Measurements from ENCODE around the gene MMP14.
"Not testable (repeated sequence)": the region's sequence is repeated elsewhere in the genome, so short reads cannot be mapped to it uniquely, and the experiment has no call there.

Gene MMP14

GRCh38 chr14:22814941-22815713 lies 21.3 kb upstream of the MMP14 start, which contains the start of gene SLC7A7:
Gene SLC7A7 (minus strand): TSS chr14:22815435. CDS start chr14:22813398, 2,037 bp downstream.
- no peak for DNase-seq (ENCODE audit: low spot score)

GRCh38 chr14:22819151-22819988 lies 17.0 kb upstream of the MMP14 start:
- no peak for DNase-seq (ENCODE audit: low spot score)

GRCh38 chr14:22820731-22821130 lies 15.7 kb upstream of the MMP14 start:
- DNase-seq (ENCODE audit: low spot score), result no peak

- DNase-seq (ENCODE audit: low spot score), result no peak
Measured at GRCh38 chr14:22821193-22822015, 15.0 kb upstream of the MMP14 start.

GRCh38 chr14:22822016-22822570 lies 14.3 kb upstream of the MMP14 start:
- DNase-seq (ENCODE audit: low spot score), result no peak

GRCh38 chr14:22822571-22823098 lies 13.8 kb upstream of the MMP14 start:
- peak; percentile 64 for DNase-seq (ENCODE audit: low spot score)

GRCh38 chr14:22824711-22825359 lies 11.6 kb upstream of the MMP14 start:
- no peak for DNase-seq (ENCODE audit: low spot score)

- DNase-seq (ENCODE audit: low spot score), result not testable (repeated sequence)
Measured at GRCh38 chr14:22829076-22829660, 7.2 kb upstream of the MMP14 start.

- peak; percentile 92 for DNase-seq (ENCODE audit: low spot score)
Measured at GRCh38 chr14:22829661-22830442, 6.5 kb upstream of the MMP14 start, which contains the start of gene MRPL52. Gene MRPL52 (plus strand): TSS chr14:22829887. CDS start chr14:22829913, 26 bp downstream.

GRCh38 chr14:22830443-22831010 lies 5.9 kb upstream of the MMP14 start:
- DNase-seq (ENCODE audit: low spot score), result no peak

- DNase-seq (ENCODE audit: low spot score), result no peak
Measured at GRCh38 chr14:22835505-22835904, 880 bp upstream of the MMP14 start.

GRCh38 chr14:22837114-22837749 lies 847 bp downstream of the MMP14 start:
- no peak for DNase-seq (ENCODE audit: low spot score)

- DNase-seq (ENCODE audit: low spot score), result no peak
Measured at GRCh38 chr14:22837750-22838538, 1.6 kb downstream of the MMP14 start.

- no peak for DNase-seq (ENCODE audit: low spot score)
Measured at GRCh38 chr14:22838631-22839041, 2.3 kb downstream of the MMP14 start.

GRCh38 chr14:22839159-22839779 lies 2.9 kb downstream of the MMP14 start:
- DNase-seq (ENCODE audit: low spot score), result no peak

- no peak for DNase-seq (ENCODE audit: low spot score)
Measured at GRCh38 chr14:22841311-22841710, 4.9 kb downstream of the MMP14 start.

- DNase-seq (ENCODE audit: low spot score), result no peak
Measured at GRCh38 chr14:22841769-22842168, 5.4 kb downstream of the MMP14 start.
